Adipocyte (in vitro differentiated cells): ENCODE data around the gene HPN.
"Not testable (repeated sequence)": the region's sequence is repeated elsewhere in the genome, so short reads cannot be mapped to it uniquely, and the experiment has no call there.

ENCODE experiments used
- DNase-seq: peaks from one replicate; pipeline ENCODE4 v3.0.0-alpha.2; 2015; ENCODE audit warnings: low read depth
- H3K27me3 ChIP-seq: replicated peaks from 2 replicates; pipeline ENCODE4 v1.7.0; 2013; ENCODE audit warnings: mild to moderate bottlenecking, low read length, moderate library complexity; ENCODE audit not compliant: control insufficient read depth, insufficient read depth
- H3K36me3 ChIP-seq: 2 replicates; pipeline ENCODE4 v1.7.0; 2013; ENCODE audit warnings: low read length, mild to moderate bottlenecking, moderate library complexity; ENCODE audit not compliant: control insufficient read depth, insufficient read depth, severe bottlenecking
- H3K4me1 ChIP-seq: 2 replicates; pipeline ENCODE4 v1.7.0; 2013; ENCODE audit warnings: mild to moderate bottlenecking, low read length, moderate library complexity; ENCODE audit not compliant: control insufficient read depth, insufficient read depth
- H3K4me3 ChIP-seq: 2 replicates; pipeline ENCODE4 v1.7.0; 2013; ENCODE audit warnings: mild to moderate bottlenecking, low read length, moderate library complexity
- H3K9ac ChIP-seq: 2 replicates; pipeline ENCODE4 v1.7.0; 2013; ENCODE audit warnings: mild to moderate bottlenecking, low read length, moderate library complexity
- H3K9me3 ChIP-seq: 2 replicates; pipeline ENCODE4 v1.7.0; 2013; ENCODE audit warnings: mild to moderate bottlenecking, low read length, moderate library complexity; ENCODE audit not compliant: control insufficient read depth

The HPN gene

DNA sequence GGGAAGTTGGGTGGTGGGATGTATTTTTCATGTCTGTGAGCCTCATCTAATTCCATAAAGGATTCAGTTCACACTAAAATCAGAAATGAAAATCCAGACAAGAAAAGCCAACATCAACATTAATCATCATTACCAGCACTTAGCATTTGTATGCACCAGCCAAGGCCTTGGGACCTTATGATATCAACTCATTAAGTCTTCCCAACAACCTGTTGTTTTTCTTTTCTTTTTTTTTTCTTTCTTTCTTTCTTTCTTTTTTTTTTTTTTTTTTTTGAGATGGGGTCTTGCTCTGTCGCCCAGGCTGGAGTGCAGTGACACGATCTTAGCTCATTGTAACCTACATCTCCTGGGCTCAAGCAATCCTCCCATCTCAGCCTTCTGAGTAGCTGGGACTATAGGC is 9.1 kb downstream of the HPN start:
- not testable (repeated sequence) for H3K36me3 ChIP-seq, DNase-seq, H3K9ac ChIP-seq, H3K9me3 ChIP-seq, H3K4me1 ChIP-seq, H3K4me3 ChIP-seq
- peaks cover 15% of the 10 kb centered on the region for H3K27me3 ChIP-seq

DNA sequence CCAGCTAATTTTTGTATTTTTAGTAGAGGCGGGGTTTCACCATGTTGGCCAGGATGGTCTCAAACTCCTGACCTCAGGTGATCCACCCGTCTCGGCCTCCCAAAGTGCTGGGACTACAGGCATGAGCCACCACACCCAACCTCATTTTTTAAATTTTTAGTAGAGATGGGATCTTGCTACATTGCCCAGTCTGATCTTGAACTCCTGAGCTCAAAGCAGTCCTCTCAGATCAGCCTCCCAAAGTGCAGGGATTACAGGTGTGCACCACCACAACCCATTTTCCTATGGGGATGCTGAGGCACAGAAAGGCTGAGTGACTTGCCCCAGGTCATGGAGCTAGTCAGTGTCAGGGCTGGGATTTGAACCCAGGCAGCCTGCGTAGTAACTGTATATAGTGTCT is 9.7 kb downstream of the HPN start:
- DNase-seq, H3K9me3 ChIP-seq, H3K36me3 ChIP-seq, H3K9ac ChIP-seq, H3K4me3 ChIP-seq, H3K4me1 ChIP-seq: not testable (repeated sequence)
- peaks cover 21% of the 10 kb centered on the region for H3K27me3 ChIP-seq

DNA sequence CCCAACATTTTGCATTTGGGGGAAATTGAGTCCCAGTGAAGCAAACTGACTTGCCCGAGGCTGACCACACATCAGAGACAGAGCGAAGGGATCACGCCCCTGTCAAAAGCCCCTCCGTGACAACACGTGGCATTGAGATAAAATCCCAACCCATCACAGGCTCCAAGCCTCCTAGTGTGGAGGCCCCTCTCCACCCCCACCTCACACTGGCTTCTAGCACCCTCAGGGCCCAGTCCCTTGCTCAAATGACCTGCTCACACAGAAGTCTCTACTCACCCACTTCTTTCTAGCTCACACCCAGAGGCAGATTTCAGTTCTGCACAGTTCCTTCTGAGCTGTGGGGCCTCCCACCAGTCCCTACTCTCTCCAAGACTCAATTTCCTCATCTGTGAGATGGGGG is 10.3 kb downstream of the HPN start:
- no peaks in the 10 kb centered on the region for H3K36me3 ChIP-seq
- H3K9me3 ChIP-seq = no peaks in the 10 kb centered on the region
- no peaks in the 10 kb centered on the region for H3K4me1 ChIP-seq
- no peak for DNase-seq
- peaks cover 26% of the 10 kb centered on the region for H3K27me3 ChIP-seq
- no peak overlapping the region for H3K9ac ChIP-seq
- no peak overlapping the region for H3K4me3 ChIP-seq

DNA sequence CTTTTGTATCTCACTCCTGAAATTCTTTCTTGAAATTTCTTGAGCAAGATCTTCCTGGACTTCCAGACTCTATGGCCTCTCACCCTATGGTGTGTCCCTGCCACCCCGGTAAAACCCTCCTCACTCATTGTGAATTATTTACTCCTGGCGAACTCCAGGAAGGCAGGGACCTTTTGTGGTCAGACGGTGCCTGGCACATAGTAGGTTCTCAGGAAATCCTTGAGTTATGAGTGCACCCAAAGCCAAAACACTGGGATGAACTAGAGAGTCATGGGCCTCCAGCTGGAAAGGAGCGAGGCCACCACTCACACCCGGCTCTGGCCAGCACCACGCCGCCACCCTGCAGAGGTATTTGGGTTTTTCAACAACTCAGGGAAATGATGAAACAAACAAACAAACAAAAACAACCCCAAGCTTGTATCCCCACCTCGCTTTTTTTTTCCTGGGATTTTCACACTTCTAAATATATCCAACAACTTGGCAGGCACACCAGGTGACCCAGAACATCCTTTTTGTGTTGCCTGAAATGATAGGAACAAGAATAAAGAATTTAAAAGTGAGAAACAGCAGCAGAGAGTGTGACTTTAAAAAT is 11.2 kb downstream of the HPN start:
- no peak for DNase-seq
- Histone ChIP-seq H3K4me3 (no peak overlapping the region), H3K36me3 (no peaks in the 10 kb centered on the region), H3K9ac (no peak overlapping the region), H3K4me1 (no peaks in the 10 kb centered on the region), H3K9me3 (no peaks in the 10 kb centered on the region), H3K27me3 (peaks cover 29% of the 10 kb centered on the region)

GRCh38 chr19:35053667-35054293 is 12.3 kb downstream of the HPN start:
- H3K9ac ChIP-seq = no peak overlapping the region
- H3K4me1 ChIP-seq = no peaks in the 10 kb centered on the region
- no peaks in the 10 kb centered on the region for H3K9me3 ChIP-seq
- H3K4me3 ChIP-seq = no peak overlapping the region
- H3K27me3 ChIP-seq = peaks cover 31% of the 10 kb centered on the region
- DNase-seq = no peak
- no peaks in the 10 kb centered on the region for H3K36me3 ChIP-seq

GRCh38 chr19:35054626-35055025 is 13.1 kb downstream of the HPN start:
- Histone ChIP-seq H3K4me1 (no peaks in the 10 kb centered on the region), H3K9ac (no peak overlapping the region), H3K9me3 (no peaks in the 10 kb centered on the region), H3K27me3 (peaks cover 33% of the 10 kb centered on the region), H3K36me3 (no peaks in the 10 kb centered on the region), H3K4me3 (no peak overlapping the region)
- no peak for DNase-seq

- Histone ChIP-seq H3K4me3 (no peak overlapping the region), H3K9ac (no peak overlapping the region), H3K9me3 (no peaks in the 10 kb centered on the region), H3K4me1 (no peaks in the 10 kb centered on the region), H3K36me3 (no peaks in the 10 kb centered on the region), H3K27me3 (peaks cover 33% of the 10 kb centered on the region)
- DNase-seq = no peak
Measured at GRCh38 chr19:35055715-35056179, 14.2 kb downstream of the HPN start.

DNA sequence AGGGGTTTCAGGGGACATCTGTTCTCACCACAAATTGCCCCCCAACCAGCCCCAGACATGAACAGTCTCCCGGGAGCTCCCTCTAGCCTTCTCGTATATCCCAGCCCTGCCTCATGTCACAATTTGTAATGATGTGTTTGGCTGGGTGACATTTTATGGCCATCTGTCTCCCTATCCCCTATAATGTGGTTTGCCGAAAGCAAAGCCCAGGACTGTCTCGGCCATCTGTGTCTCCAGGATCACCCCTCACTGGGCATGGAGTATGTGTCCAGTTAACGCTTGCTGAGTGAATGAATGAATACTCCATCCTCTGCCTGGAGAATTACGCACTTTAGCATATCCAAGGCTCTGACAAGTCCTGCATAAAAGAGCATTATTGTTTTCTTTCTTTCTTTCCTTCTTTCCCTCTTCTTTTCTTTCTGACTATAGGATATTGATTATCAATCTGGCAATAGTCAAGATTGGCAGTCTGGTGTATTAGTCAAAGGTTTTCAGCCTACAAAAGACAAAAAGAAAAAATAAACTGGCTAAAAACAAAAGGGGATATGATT is 15.1 kb downstream of the HPN start:
- Histone ChIP-seq H3K9ac (no peak overlapping the region), H3K36me3 (no peaks in the 10 kb centered on the region), H3K4me3 (no peak overlapping the region), H3K27me3 (peaks cover 33% of the 10 kb centered on the region), H3K4me1 (no peaks in the 10 kb centered on the region), H3K9me3 (no peaks in the 10 kb centered on the region)
- DNase-seq = no peak

- Histone ChIP-seq H3K36me3 (no peaks in the 10 kb centered on the region), H3K9me3 (no peaks in the 10 kb centered on the region), H3K4me1 (no peaks in the 10 kb centered on the region), H3K27me3 (peaks cover 29% of the 10 kb centered on the region), H3K9ac (no peak overlapping the region), H3K4me3 (no peak overlapping the region)
- no peak for DNase-seq
Measured at GRCh38 chr19:35058370-35058769, 16.8 kb downstream of the HPN start.

GRCh38 chr19:35059006-35059798 is 17.7 kb downstream of the HPN start:
- no peak overlapping the region for H3K9ac ChIP-seq
- H3K36me3 ChIP-seq = no peaks in the 10 kb centered on the region
- no peak overlapping the region for H3K4me3 ChIP-seq
- no peak for DNase-seq
- peaks cover 6% of the 10 kb centered on the region for H3K4me1 ChIP-seq
- H3K9me3 ChIP-seq = no peaks in the 10 kb centered on the region
- peaks cover 29% of the 10 kb centered on the region for H3K27me3 ChIP-seq

DNA sequence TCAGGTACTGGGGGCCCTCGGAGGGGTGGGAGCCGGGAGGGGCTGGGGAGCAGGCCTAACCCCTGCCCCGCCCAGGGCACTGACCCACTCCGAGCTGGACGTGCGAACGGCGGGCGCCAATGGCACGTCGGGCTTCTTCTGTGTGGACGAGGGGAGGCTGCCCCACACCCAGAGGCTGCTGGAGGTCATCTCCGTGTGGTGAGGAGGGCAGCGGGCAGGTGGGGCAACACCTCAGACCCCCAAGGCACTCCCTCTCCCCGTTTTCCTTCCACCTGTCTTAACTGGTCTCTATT is 18.2 kb downstream of the HPN start:
- DNase-seq = no peak
- no peak overlapping the region for H3K4me3 ChIP-seq
- no peak overlapping the region for H3K9ac ChIP-seq
- peaks cover 6% of the 10 kb centered on the region for H3K4me1 ChIP-seq
- no peaks in the 10 kb centered on the region for H3K36me3 ChIP-seq
- no peaks in the 10 kb centered on the region for H3K9me3 ChIP-seq
- H3K27me3 ChIP-seq = peaks cover 25% of the 10 kb centered on the region
